Prostate gland (tissue), 2 donors: ENCODE results near the gene TSPAN11. TPM values are rescaled to one million over a fixed set of nuclear protein-coding genes. Genes with fewer than 3 reads are reported as not detected.
"Not testable (repeated sequence)": the region's sequence is repeated elsewhere in the genome, so short reads cannot be mapped to it uniquely, and the experiment has no call there.

Source experiments
- DNase-seq: peaks from one replicate; pipeline ENCODE4 v3.0.0-alpha.2; 2019; ENCODE audit warnings: low spot score
- H3K27ac ChIP-seq, 2 donors: fragments of 200-600 bp; sonication (generic); 2 replicates each; pipeline ENCODE4 v1.5.1; 2017 to 2019
- H3K27me3 ChIP-seq: fragments of 200-600 bp; sonication (generic); replicated peaks from 2 replicates; pipeline ENCODE4 v1.5.1; 2019; ENCODE audit not compliant: insufficient read depth
- H3K36me3 ChIP-seq, 2 donors: fragments of 200-600 bp; sonication (generic); 1 replicate in 1 of 2; 2 replicates in 1 of 2; pipeline versions ENCODE4 v1.5.1 to v1.8.1; 2017 to 2019
- H3K4me1 ChIP-seq: fragments of 200-600 bp; sonication (generic); replicated peaks from 2 replicates; pipeline ENCODE4 v1.5.1; 2019
- H3K4me3 ChIP-seq, 2 donors: fragments of 200-600 bp; sonication (generic); 2 replicates each; pipeline ENCODE4 v1.5.1; 2017 to 2019
- H3K9me3 ChIP-seq: fragments of 200-600 bp; sonication (generic); 2 replicates; pipeline ENCODE4 v1.5.1; 2017
- CTCF ChIP-seq, 4 experiments: fragments of 200-600 bp in 2 of 4; fragments of 450-650 bp in 2 of 4; sonication (generic) in 2 of 4; IDR thresholded peaks; 1 replicate in 3 of 4; 2 replicates in 1 of 4; pipeline ENCODE4 v1.5.1; 2016 to 2019; ENCODE audit warnings: antibody characterized with exemption in 4 of 4, mild to moderate bottlenecking in 2 of 4, moderate library complexity in 2 of 4
- POLR2A ChIP-seq: fragments of 450-650 bp; IDR thresholded peaks from one replicate; pipeline ENCODE4 v1.6.1; 2016; ENCODE audit warnings: antibody characterized with exemption, mild to moderate bottlenecking
- POLR2AphosphoS5 ChIP-seq: sonication (generic); formaldehyde crosslinking; IDR thresholded peaks from one replicate; pipeline ENCODE4 v1.6.1; 2017; ENCODE audit warnings: antibody characterized with exemption
- WGBS: methylation state at CpG from one replicate; pipeline ENCODE4 v1.1.5; 2018; 5-methylcytosine and 5-hydroxymethylcytosine counted together
- intact Hi-C: fragments of 100-400 bp; cut with DNase I; formaldehyde crosslinking; loops from one replicate; pipeline ENCODE4 v1.14.2; 2022
- total RNA-seq, 2 donors: library from RNA; depleted of rRNA; stranded (reverse); fragments of >200 nt; gene quantifications; one replicate each; pipeline ENCODE4 v1.1.0, GENCODE V29; 2016

The TSPAN11 gene
- total RNA-seq, 2 donors from 2014 or later = 1.0 to 4.1 TPM

- Histone ChIP-seq H3K9me3 (no peaks in the 10 kb centered on the region), H3K4me1 (no peaks in the 10 kb centered on the region), H3K27me3 (no peaks in the 10 kb centered on the region), H3K27ac (no peak overlapping the region), H3K36me3 (no peaks in the 10 kb centered on the region), H3K4me3 (no peak overlapping the region)
- WGBS = 87% methylated on average over 11 of the region's 11 CpGs
- no peak for TF ChIP-seq POLR2AphosphoS5
- TF ChIP-seq CTCF (IDR thresholded peaks at IDR 0.05) = no peak
- TF ChIP-seq POLR2A = no peak
- intact Hi-C loops = no loop called here
- no peak for DNase-seq
Observed at GRCh38 chr12:31020385-31021166, 94.0 kb downstream of the TSPAN11 start.

GRCh38 chr12:31021181-31021580, 94.6 kb downstream of the TSPAN11 start:
- DNase-seq = no peak
- intact Hi-C loops = no loop called here
- H3K27me3 ChIP-seq = no peaks in the 10 kb centered on the region
- TF ChIP-seq CTCF (IDR thresholded peaks at IDR 0.05) = no peak
- H3K36me3 ChIP-seq = no peaks in the 10 kb centered on the region
- H3K4me1 ChIP-seq = no peaks in the 10 kb centered on the region
- 92% methylated on average over 3 of the region's 3 CpGs for WGBS
- no peak overlapping the region for H3K4me3 ChIP-seq
- H3K27ac ChIP-seq = no peak overlapping the region
- no peaks in the 10 kb centered on the region for H3K9me3 ChIP-seq

- no peaks in the 10 kb centered on the region for H3K4me1 ChIP-seq
- H3K9me3 ChIP-seq = no peaks in the 10 kb centered on the region
- no peak overlapping the region for H3K27ac ChIP-seq
- no peaks in the 10 kb centered on the region for H3K27me3 ChIP-seq
- WGBS = 45% methylated on average over 4 of the region's 4 CpGs
- intact Hi-C loops = no loop called here
- H3K4me3 ChIP-seq = no peak overlapping the region
- TF ChIP-seq POLR2A = no peak
- TF ChIP-seq CTCF (IDR thresholded peaks at IDR 0.05) = no peak
- TF ChIP-seq POLR2AphosphoS5 = no peak
- H3K36me3 ChIP-seq = no peaks in the 10 kb centered on the region
- DNase-seq = no peak
Observed at GRCh38 chr12:31021809-31022494, 95.4 kb downstream of the TSPAN11 start.

- DNase-seq = no peak
- H3K27ac ChIP-seq = no peak overlapping the region
- H3K27me3 ChIP-seq = no peaks in the 10 kb centered on the region
- no peak for TF ChIP-seq POLR2A
- TF ChIP-seq POLR2AphosphoS5 = no peak
- TF ChIP-seq CTCF (IDR thresholded peaks at IDR 0.05) = no peak
- no peaks in the 10 kb centered on the region for H3K9me3 ChIP-seq
- no peak overlapping the region for H3K4me3 ChIP-seq
- WGBS = 82% methylated on average over 11 of the region's 11 CpGs
- intact Hi-C loops = no loop called here
- no peaks in the 10 kb centered on the region for H3K4me1 ChIP-seq
- no peaks in the 10 kb centered on the region for H3K36me3 ChIP-seq
Observed at GRCh38 chr12:31023271-31023724, 96.8 kb downstream of the TSPAN11 start.

- no peaks in the 10 kb centered on the region for H3K4me1 ChIP-seq
- no peak overlapping the region for H3K27ac ChIP-seq
- TF ChIP-seq POLR2AphosphoS5 (no peak), POLR2A (no peak), CTCF (IDR thresholded peaks at IDR 0.05) (no peak)
- DNase-seq = no peak
- H3K27me3 ChIP-seq = no peaks in the 10 kb centered on the region
- no peak overlapping the region for H3K4me3 ChIP-seq
- 92% methylated on average over 7 of the region's 7 CpGs for WGBS
- H3K9me3 ChIP-seq = no peaks in the 10 kb centered on the region
- no peaks in the 10 kb centered on the region for H3K36me3 ChIP-seq
- intact Hi-C loops = no loop called here
Observed at GRCh38 chr12:31026202-31026601, 99.7 kb downstream of the TSPAN11 start.

- H3K4me3 ChIP-seq, H3K27ac ChIP-seq, H3K27me3 ChIP-seq, H3K4me1 ChIP-seq, DNase-seq, intact Hi-C loops, H3K9me3 ChIP-seq, H3K36me3 ChIP-seq: not testable (repeated sequence)
- WGBS = 50% methylated on average over 5 of the region's 5 CpGs
Observed at GRCh38 chr12:31027006-31027405, 100.5 kb downstream of the TSPAN11 start.
